ENCODE measurements around the gene RRAS2. TPM values are rescaled to one million over a fixed set of nuclear protein-coding genes. Genes with fewer than 3 reads are reported as not detected.

The RRAS2 gene
- polyA plus RNA-seq, 4 donors = 45.9 to 59.1 (median 55.0) TPM

DNA sequence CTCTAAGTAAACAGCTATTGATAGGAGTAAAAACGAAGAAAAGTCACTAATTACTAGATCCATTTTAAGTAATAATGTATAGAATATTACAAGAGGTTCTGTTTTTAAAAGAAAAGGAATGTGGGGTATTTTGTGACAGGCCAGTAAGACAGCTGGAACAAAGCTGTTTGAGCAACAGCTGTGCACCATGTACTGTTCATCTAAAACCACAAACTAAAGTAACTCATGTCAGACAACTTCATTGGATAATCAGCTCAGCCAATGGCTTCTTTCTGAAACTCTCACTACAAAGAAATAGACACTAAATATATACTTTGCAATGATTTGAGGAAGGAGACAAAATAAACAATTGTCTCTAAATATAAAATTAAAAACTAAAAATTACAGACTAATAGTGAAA lies 16.1 kb downstream of the RRAS2 start:
- DNase-seq (ENCODE audit: low read depth in 4 of 4, low spot score in 2 of 4) = no peak

DNA sequence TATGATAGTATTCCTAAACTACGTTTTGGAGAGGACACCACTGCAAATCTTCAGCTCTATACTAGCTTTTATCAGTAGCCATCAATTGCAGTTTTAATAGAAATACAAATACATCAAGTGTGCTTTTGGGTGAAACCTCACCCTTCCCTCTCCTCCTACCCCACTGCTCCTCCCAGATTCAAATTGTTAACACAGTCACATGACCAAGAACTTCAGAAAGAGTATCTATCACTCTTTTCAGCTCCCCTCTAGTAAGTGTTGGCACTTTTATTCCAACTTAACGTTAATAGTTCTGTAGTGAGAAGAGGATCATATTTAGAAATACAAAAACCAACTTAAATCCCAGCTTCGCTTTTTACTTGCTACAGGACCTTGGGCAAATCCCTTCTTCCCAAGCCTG lies 17.0 kb downstream of the RRAS2 start:
- DNase-seq (ENCODE audit: low read depth in 4 of 4, low spot score in 2 of 4) = no peak

DNA sequence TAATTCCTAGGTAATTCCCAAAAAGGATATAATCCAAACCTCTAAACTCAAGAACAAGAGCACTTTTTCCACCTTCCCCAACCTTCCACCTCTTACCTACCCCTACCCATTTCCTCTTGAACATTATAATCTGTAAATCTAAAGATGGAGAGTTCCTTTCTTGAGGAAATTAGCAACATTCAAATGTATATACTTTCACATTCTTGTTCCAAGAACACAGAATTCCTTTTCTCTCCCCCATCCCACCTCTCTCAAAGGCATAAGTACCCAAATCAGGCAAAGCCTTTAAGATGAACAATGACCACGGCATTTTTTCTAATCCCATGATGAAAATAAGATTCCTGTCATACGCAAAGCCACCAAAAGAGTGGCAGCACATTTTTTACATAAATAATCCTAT lies 18.3 kb downstream of the RRAS2 start:
- no peak for DNase-seq (ENCODE audit: low read depth in 4 of 4, low spot score in 2 of 4)

DNA sequence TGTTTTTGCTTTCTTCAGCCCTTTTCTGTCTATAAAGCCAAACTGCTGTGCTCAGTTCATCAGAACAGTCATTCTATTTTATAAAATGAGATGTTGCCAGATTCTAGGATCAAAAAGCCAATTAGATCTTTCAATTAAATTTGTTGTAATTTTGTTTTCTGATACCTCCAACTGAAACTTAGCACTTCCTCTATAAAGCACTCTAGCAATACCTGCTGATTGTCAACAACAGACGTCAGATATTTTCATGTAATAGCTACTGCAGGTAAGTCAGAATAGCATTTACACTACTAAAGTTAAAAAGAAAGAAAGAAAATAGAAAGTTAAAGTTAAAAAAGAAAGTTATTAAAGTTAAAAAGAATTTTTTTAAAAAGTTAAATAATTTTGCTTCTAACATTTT lies 19.6 kb downstream of the RRAS2 start:
- no peak for DNase-seq (ENCODE audit: low read depth in 4 of 4, low spot score in 2 of 4)

DNA sequence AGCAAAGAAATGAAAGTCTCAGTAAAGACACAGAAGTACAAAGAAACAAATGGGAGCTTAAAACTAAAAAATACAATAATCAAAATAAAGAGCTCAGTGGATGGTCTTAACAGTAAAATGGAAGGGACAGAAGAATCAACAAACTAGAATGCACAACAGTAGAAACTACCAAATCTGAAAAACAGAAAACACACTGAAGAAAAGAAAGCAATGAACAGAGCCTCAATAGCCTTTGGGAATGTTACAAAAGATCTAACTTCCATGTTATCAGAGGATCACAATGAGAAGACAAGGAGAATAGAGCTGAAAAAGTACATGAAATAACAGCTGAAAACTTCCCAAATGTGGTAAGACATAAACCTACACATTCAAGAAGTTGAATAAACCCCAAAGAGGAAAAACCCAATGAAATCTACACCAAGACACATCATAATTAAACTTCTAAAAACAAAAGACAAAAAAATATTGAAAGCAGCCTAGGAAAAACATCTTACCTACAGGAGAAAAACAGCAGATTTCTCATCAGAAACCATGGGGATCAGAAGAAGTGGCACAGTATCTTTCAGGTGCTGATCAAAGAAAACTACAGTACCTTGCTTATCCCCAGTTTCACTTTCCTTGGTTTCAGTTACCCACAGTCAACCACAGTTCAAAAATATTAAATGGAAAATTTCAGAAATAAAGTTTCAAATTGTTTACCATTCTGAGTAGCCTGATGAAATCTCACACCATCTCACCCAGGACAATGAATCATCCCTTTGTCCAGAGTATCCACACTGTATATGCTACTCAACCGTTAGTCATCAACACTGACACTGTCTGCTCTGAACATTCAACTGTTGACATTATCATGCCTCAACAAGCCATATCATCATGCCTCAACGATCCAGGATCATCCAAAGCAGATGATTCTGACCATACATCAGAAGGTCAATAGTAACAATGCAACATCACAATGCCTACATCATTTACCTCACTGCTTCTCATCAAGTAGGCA lies 22.2 kb downstream of the RRAS2 start:
- no peak for DNase-seq (ENCODE audit: low read depth in 4 of 4, low spot score in 2 of 4)

DNA sequence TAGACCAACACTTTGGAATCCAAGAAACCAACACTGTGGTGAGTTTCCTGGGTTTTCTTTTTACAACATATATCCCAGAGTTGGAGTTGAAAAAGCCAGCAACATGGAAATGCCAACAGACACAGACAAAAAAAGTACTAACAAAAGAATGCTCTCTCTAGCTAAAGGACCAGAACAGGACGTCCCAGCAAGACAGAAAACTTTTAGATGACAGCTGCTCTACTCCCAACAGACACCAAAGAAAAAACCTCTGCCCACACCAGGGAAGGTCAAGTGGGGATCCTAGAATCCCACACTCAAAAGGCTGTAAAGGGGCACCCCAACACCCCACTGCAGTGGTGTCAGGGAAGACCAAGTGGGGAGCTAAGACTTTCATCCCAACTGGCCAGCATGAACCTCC lies 23.3 kb downstream of the RRAS2 start:
- no peak for DNase-seq (ENCODE audit: low read depth in 4 of 4, low spot score in 2 of 4)

DNA sequence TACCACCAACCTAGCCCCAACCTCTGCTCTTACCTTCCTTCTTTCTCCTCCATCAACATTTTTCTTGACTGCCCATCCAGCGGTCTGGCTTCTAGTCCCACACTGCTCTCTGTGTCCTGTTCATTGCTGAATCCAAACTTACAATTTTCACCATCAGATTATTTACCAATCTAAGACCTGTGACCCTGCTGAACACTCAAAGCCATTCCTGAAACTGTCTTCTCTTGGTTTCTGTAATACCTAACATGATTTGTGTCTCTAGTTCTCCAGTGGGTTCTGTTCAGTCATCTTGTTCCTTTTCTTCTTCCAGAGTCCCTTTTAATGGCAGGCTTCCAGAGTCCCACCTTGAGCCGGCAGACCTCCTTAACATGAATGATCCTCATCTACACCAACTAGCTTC lies 24.1 kb downstream of the RRAS2 start:
- no peak for DNase-seq (ENCODE audit: low read depth in 4 of 4, low spot score in 2 of 4)

DNA sequence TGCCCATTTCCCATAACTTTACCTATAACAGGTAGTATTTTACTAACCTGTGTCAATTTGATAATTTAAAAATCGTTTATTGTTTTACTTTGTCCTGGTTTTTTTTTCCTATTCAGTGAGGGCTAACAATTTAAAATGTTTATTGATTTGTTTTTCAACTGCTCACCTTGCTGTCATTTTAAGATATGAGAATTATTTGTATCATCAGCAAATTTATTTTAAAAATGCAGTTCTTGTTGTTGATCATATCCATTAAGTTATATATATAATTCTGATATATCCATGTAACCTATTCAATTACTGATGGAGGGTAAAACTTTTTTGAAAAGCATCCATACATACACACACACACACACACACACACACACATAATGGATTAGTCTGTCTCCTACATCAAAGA lies 24.8 kb downstream of the RRAS2 start:
- no peak for DNase-seq (ENCODE audit: low read depth in 4 of 4, low spot score in 2 of 4)

DNA sequence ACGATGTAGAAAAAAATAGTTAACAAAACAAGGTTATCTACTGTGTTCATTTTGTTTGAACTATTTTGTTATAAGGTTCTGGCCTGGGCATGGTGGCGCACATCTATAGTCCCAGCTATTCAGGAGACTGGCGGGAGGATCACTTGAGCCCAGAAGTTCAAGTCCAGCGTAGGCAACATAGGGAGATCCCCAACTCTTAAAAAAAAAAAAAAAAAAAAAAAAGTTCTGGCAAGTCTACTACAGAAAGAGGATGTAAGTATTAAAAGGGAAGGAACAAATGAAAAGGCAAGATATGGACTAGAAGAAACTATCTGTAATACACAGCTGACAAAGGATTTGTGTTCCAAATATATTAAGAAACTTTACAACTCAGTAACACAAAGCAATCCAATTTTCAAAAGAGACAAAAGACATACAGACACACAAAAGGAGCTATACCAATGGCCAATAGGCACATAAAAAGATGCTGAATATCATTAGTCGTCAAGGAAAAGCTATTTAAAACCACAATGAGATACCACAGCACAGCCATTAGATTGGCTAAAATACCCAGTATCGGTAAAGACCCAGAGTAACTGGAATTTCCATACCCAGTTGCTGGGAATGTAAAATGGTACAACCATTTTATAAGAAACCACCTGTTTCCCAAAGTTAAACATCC lies 27.4 kb downstream of the RRAS2 start:
- no peak for DNase-seq (ENCODE audit: low read depth in 4 of 4, low spot score in 2 of 4)

DNA sequence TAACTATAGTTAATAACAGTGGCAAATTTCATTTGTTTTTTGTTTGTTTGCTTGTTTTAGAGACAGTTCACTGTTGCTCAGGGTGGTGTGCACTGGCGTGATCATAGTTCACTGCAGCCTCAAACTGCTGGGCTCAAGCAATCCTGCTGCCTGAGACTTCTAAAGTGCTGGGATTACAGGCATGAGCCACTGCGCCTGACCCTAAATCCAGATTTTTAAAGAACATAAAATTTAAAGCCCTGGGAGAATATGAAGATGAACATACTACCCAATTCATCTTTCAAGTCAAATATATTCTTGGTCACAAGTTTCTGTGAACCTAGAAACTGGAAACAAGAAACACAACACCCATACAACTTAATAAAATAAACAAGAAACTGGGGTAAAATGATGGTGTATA lies 28.1 kb downstream of the RRAS2 start:
- no peak for DNase-seq (ENCODE audit: low read depth in 4 of 4, low spot score in 2 of 4)

DNA sequence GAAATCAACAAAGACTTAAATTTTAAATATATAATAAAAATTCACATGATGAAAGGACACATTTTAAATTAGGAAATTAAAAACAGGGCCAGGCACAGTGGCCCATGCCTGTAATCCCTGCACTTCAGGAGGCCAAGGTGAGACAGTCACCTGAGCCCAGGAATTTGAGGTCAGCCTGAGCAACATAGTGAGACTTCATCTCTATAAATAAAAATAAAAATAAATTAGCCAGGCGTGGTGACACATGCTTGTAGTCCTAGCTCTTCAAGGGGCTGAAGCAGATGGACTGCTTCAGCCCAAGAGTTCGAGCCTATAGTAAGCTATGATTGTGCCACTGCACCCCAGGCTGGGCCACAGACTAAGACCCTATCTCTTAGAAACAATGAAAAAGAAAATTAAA lies 29.3 kb downstream of the RRAS2 start:
- DNase-seq (ENCODE audit: low read depth in 4 of 4, low spot score in 2 of 4) = no peak

DNA sequence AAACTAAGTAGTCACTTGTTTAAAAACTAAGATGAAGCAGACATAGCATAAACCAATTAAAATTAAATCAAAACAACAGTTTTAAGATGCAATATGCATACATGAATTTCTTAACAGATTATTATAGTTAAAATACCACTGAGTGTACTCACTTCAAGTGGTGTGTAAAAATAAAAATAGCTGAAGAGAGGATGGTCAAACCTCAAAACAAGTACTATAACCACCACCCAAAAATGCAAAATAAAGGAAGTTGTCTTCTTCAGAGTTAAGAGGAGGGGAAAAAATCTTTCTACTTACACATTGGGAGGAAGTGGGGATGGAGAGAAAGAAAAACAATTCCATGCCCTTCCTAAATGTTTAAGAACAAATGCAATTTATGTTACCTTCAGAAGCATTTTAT lies 31.9 kb downstream of the RRAS2 start:
- no peak for DNase-seq (ENCODE audit: low read depth in 4 of 4, low spot score in 2 of 4)

DNA sequence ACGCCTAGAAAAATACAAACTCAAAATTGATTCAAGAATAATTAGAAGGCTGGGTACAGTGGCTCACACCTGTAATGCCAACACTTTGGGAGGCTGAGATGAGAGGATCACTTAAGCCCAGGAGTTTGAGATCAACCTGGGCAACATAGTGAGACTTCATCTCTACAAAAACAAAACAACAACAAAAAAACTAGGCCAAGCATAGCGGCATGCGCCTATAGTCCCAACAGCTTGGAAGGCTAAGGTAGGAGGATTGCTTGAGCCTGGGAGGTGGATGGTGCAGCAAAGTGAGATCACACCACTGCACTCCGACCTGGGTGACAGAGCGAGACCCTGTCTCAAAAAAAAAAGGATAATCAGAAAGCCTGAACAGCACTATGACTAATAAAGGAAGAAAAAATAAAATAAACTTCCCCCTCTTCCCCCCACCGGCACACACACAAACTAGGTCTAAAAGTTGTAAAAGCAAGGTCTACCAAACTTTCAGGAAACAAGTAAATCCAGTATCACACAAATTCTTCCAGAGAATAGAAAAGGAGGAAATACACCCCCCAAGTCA lies 35.8 kb downstream of the RRAS2 start:
- no peak for DNase-seq (ENCODE audit: low read depth in 4 of 4, low spot score in 2 of 4)

DNA sequence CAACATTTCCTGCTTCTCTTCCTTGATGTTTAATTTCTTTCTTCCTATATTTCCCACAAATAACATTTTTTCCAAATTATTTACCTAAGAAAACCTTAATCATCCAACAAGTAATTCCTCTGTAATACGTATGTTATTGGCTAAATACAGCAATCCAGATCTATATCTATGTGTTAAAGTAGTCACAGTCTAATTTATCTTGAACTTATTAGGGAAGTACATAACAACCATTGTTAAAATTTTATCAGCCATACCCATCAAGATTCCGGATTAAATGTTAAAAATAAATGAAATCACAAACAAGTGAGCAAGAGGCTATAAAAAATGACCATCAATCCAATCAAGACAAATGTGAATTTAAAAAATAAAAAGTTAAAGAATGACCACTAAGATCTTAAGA lies 36.5 kb downstream of the RRAS2 start:
- no peak for DNase-seq (ENCODE audit: low read depth in 4 of 4, low spot score in 2 of 4)

DNA sequence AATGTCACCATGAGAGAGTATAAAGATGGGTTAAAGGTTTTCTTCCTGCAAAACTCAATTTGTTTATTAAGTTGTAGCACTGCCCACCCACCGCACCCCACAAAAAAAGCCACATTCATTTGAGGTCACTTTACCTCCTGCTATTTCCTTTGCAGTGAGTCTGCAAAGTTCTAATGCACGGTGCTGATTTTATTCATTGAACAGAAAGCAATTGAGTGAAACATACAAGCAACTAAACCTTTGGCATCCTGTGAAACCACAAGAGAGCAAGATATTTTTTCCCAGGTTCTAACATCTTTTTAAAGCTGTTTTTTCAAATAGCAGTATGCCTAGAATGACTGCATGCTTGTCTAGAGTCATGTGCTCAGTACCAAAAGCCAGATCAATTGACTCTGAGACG lies 39.0 kb downstream of the RRAS2 start:
- DNase-seq (ENCODE audit: low read depth in 4 of 4, low spot score in 2 of 4) = no peak

DNA sequence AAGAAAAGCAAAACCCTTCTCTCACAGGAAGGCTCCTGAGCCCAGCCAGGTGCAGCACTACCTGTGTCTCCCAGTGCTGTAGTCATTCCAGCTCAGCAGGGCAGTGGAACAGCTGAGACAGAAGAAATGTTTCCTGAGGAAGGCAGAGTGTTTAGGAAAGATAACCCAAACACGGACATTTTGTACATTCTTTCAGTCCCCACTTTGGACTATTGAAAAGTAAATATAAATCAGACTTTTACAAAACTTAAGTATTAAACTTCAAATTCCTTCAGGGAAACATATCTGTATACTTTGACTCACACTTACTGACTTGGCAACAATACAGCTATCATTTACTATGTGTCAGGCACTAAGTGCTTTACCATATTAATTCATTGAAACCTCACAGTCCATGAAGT lies 40.4 kb downstream of the RRAS2 start:
- no peak for DNase-seq (ENCODE audit: low read depth in 4 of 4, low spot score in 2 of 4)

DNA sequence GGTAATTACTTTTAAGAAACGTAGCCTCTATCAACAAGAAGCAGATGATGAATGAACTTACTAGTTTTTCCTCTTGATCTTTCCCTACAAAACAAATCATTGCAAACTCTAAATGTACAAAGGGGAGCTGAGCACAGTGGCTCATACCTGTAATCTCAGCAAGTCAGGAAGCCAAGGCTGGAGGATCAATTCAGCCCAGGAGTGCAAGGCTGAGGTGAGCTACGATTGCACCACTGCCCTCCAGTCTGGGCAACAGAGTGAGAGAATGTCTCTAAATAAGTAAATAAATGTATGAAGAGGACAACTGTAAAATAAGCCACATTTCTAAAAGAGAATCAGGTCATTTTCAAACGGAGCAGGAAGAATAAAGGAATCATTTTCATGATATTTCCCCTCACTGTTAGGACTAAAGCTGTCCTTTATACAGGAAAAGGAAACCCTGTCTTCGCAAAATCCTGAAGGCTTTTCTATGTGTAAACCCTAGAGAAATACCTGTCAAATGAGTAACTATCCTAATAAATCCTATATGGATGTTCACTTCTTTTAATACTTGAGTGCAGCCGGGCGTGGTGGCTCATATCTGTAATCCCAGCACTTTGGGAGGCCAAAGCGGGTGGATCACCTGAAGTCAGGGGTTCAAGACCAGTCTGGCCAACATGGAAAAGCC lies 41.2 kb downstream of the RRAS2 start:
- DNase-seq (ENCODE audit: low read depth in 4 of 4, low spot score in 2 of 4) = no peak

DNA sequence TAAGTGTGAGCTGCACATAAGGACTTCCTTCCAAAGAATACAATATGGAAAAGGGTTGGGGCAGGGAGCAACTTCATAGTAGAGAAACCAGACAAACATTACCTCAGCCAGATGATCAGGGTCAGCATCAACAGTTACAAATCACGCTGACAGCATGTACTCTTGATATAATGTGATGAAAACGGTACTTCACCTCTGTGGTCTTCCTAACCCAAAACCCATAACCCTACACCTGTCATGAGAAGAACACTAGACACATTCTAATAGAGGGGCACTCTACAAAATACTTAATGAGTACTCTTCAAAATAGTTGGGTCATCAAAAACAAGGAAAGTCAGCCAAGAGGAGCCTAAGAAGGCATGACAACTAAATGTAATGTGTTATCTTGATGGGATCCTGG lies 43.9 kb downstream of the RRAS2 start:
- DNase-seq (ENCODE audit: low read depth in 4 of 4, low spot score in 2 of 4) = no peak

DNA sequence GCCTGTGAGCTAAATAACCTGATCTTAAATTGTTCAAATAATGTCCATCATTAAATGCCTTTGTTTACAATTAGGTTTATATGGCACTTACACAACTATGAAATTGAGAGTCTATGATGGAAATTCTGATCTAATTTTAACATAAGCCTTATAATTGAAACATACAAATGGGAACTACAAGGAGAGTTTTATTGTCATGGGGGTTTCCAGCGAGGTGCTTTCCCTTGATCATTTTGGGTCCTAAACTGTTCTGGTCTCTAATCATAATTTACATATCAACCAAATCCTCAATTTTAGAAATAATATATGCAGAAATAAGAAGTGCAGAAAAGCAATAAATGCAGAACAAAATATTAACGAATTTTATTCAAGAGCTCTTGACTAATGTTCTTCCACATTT lies 44.9 kb downstream of the RRAS2 start:
- no peak for DNase-seq (ENCODE audit: low read depth in 4 of 4, low spot score in 2 of 4)

DNA sequence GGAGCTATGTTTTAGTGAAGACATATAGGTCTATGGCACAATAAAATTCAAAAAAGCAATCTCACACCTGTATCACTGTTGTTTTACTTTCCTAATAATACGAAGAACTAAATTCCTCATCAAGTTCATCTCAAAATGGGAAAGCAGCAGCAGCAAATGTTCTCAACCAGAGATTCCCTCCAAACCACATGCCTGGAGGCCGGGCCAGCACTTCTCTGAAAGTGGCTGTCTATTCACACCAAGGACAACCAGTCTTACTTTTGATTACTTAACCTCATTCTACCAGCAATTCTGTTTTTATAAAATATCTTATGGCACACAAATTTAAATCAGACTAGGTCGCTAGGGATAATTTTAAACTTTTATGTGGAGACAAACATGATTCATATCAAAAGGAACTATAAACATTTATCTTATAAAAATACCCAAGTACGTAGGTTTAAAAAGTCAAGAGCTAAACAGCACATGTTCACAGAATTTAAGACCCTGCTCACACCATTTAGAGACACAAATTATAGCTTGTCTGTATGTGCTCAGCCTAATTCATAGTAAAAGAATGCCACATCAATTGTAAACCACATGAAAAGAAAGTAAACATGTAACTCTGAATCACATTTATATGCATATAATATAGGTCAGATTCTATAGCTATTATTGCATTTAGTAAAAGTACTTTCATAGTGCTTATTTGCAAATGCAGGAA lies 46.1 kb downstream of the RRAS2 start:
- no peak for DNase-seq (ENCODE audit: low read depth in 4 of 4, low spot score in 2 of 4)

DNA sequence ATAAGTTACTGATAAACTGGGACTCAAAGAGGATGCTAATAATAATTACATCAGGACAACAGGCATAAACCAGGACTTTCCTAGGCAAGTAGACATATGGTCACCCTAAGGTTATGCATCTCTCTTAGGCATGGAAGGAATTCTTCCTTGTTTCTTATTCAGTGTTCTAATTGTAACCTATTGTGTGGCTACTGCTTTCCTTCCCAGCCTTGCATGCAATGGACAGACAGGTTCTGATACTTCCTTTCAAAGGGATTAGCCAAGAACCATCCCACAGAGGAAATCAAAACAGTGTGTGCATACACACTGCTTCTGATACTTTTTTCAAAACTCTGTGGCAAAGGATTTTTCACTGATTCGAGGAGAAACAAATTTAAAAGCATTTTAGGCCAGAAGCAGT lies 48.3 kb downstream of the RRAS2 start:
- DNase-seq (ENCODE audit: low read depth in 4 of 4, low spot score in 2 of 4) = no peak

All from left renal cortex interstitium (tissue), 4 donors.